Tongue (tissue), 2 donors: ENCODE data around the gene CSF1R. TPM values are rescaled to one million over a fixed set of nuclear protein-coding genes. Genes with fewer than 3 reads are reported as not detected.
"Not testable (repeated sequence)": the region's sequence is repeated elsewhere in the genome, so short reads cannot be mapped to it uniquely, and the experiment has no call there.

ENCODE experiments used
- DNase-seq: peaks from one replicate; pipeline ENCODE4 v3.0.0-alpha.2; 2015
- total RNA-seq: library from RNA; depleted of rRNA; stranded (reverse); fragments of >200 nt; gene quantifications from one replicate; pipeline ENCODE4 v1.2.3, GENCODE V29; 2014

CSF1R gene
- total RNA-seq, 1 donor from 2014 or later, result 21.6 TPM

GRCh38 chr5:150103678-150104549 is 17.6 kb upstream of the CSF1R start:
- DNase-seq, result no peak

- DNase-seq, result no peak
Measured at GRCh38 chr5:150101023-150101422, 14.7 kb upstream of the CSF1R start.

- DNase-seq, result no peak
Measured at GRCh38 chr5:150097152-150097551, 10.8 kb upstream of the CSF1R start.

GRCh38 chr5:150092159-150092787 is 5.9 kb upstream of the CSF1R start:
- DNase-seq, result no peak

GRCh38 chr5:150085191-150085912 is 1.0 kb downstream of the CSF1R start:
- DNase-seq, result no peak

- DNase-seq, result not testable (repeated sequence)
Measured at GRCh38 chr5:150084754-150085153, 1.6 kb downstream of the CSF1R start.

- DNase-seq, result no peak
Measured at GRCh38 chr5:150082889-150083288, 3.5 kb downstream of the CSF1R start.

GRCh38 chr5:150082374-150082773 is 4.0 kb downstream of the CSF1R start:
- DNase-seq, result no peak

GRCh38 chr5:150081541-150082283 is 4.6 kb downstream of the CSF1R start:
- DNase-seq, result peak; percentile 47

- no peak for DNase-seq
Measured at GRCh38 chr5:150080696-150081435, 5.5 kb downstream of the CSF1R start.

GRCh38 chr5:150079909-150080461 is 6.4 kb downstream of the CSF1R start:
- DNase-seq, result no peak

GRCh38 chr5:150078802-150079689 is 7.3 kb downstream of the CSF1R start:
- no peak for DNase-seq

GRCh38 chr5:150077996-150078801 is 8.2 kb downstream of the CSF1R start:
- no peak for DNase-seq

- DNase-seq, result no peak
Measured at GRCh38 chr5:150077060-150077459, 9.3 kb downstream of the CSF1R start.

- DNase-seq, result no peak
Measured at GRCh38 chr5:150075806-150076205, 10.5 kb downstream of the CSF1R start.

GRCh38 chr5:150075233-150075632 is 11.1 kb downstream of the CSF1R start:
- no peak for DNase-seq

- no peak for DNase-seq
Measured at GRCh38 chr5:150073677-150074076, 12.7 kb downstream of the CSF1R start.

- no peak for DNase-seq
Measured at GRCh38 chr5:150073086-150073625, 13.2 kb downstream of the CSF1R start.

- DNase-seq, result no peak
Measured at GRCh38 chr5:150070821-150071220, 15.5 kb downstream of the CSF1R start.
